ENCODE measurements around the gene RAB29.
A peak's percentile ranks its signal among the peaks of the same experiment; 100 is the strongest.
"Not testable (repeated sequence)": the region's sequence is repeated elsewhere in the genome, so short reads cannot be mapped to it uniquely, and the experiment has no call there.

Gene RAB29

GRCh38 chr1:205775015-205775716, at the start of gene RAB29:
Gene RAB29, minus strand, starts transcription at chr1:205775482. Its CDS starts 526 bp downstream, at chr1:205774956.
- peak; percentile 88 for DNase-seq

- DNase-seq = no peak
Measured at GRCh38 chr1:205824180-205824579, 48.9 kb upstream of the RAB29 start.

GRCh38 chr1:205823260-205823659, 48.0 kb upstream of the RAB29 start:
- not testable (repeated sequence) for DNase-seq

- DNase-seq = no peak
Measured at GRCh38 chr1:205822397-205822796, 47.1 kb upstream of the RAB29 start.

- no peak for DNase-seq
Measured at GRCh38 chr1:205817988-205818387, 42.7 kb upstream of the RAB29 start.

- no peak for DNase-seq
Measured at GRCh38 chr1:205817364-205817763, 42.1 kb upstream of the RAB29 start.

GRCh38 chr1:205813755-205814058, 38.4 kb upstream of the RAB29 start:
- no peak for DNase-seq

GRCh38 chr1:205812878-205813754, 37.8 kb upstream of the RAB29 start, which contains the start of gene SLC41A1:
Gene SLC41A1, minus strand, starts transcription at chr1:205813198. Its CDS starts 2,757 bp downstream, at chr1:205810441.
- peak; percentile 80 for DNase-seq

GRCh38 chr1:205812271-205812877, 37.1 kb upstream of the RAB29 start:
- DNase-seq = no peak

GRCh38 chr1:205811660-205812059, 36.4 kb upstream of the RAB29 start:
- no peak for DNase-seq

GRCh38 chr1:205810448-205811157, 35.3 kb upstream of the RAB29 start:
- no peak for DNase-seq

- no peak for DNase-seq
Measured at GRCh38 chr1:205809942-205810345, 34.7 kb upstream of the RAB29 start.

- no peak for DNase-seq
Measured at GRCh38 chr1:205809469-205809868, 34.2 kb upstream of the RAB29 start.

GRCh38 chr1:205805082-205805711, 29.9 kb upstream of the RAB29 start:
- DNase-seq = peak; percentile 41

- DNase-seq = no peak
Measured at GRCh38 chr1:205804605-205805004, 29.3 kb upstream of the RAB29 start.

- DNase-seq = no peak
Measured at GRCh38 chr1:205803986-205804385, 28.7 kb upstream of the RAB29 start.

- DNase-seq = no peak
Measured at GRCh38 chr1:205802060-205802459, 26.8 kb upstream of the RAB29 start.

- no peak for DNase-seq
Measured at GRCh38 chr1:205800981-205801703, 25.9 kb upstream of the RAB29 start.

GRCh38 chr1:205800427-205800826, 25.1 kb upstream of the RAB29 start:
- no peak for DNase-seq

- no peak for DNase-seq
Measured at GRCh38 chr1:205798577-205798976, 23.3 kb upstream of the RAB29 start.

- peak; percentile 32 for DNase-seq
Measured at GRCh38 chr1:205797168-205797567, 21.9 kb upstream of the RAB29 start.
